K562 (cell line): Measurements from ENCODE around the gene KRT77. TPM values are rescaled to one million over a fixed set of nuclear protein-coding genes. Genes with fewer than 3 reads are reported as not detected.

Source experiments
- ATAC-seq: fragments of 200-7000 bp; cut with Tn5 transposase; 3 replicates; pipeline ENCODE4 v1.9.1; 2020; ENCODE audit warnings: moderate library complexity
- BruUV-seq: library from RNA; stranded (reverse); fragments of 400-500 nt; replicated peaks from 2 replicates; lab custom pipeline; 2021; lab: Mats Ljungman, UMichigan
- CTCF ChIA-PET: fragments of 300-600 bp; formaldehyde crosslinking; extraction: SDS; loops from one replicate; lab custom pipeline; 2021; ENCODE audit warnings: low intra/inter-chr PET ratio; lab: Yijun Ruan, JAX
- POLR2A ChIA-PET: fragments of 300-600, 350-650 bp; sonication (Branson Sonifier 250); formaldehyde crosslinking; extraction: SDS; loops from one replicate; lab custom pipeline; 2021; ENCODE audit warnings: antibody characterized with exemption, inconsistent platforms; lab: Yijun Ruan, JAX
- DNase-seq, 4 experiments: peaks; one replicate each; pipeline versions ENCODE4 v3.0.0 to v3.0.0-alpha.2; 2011 to 2018; ENCODE audit warnings: low spot score in 3 of 4, mixed read lengths in 3 of 4; ENCODE audit errors: extremely low read depth in 1 of 4
- FAIRE-seq: peaks from 2 replicates; lab custom pipeline; 2011; peaks lifted over from hg19 to GRCh38; lab: Jason Lieb, UNC
- H2AFZ ChIP-seq: 2 replicates; pipeline ENCODE4 v1.6.0; 2011; ENCODE audit warnings: low read depth, low read length, control low read depth, inconsistent platforms
- H3K27ac ChIP-seq: fragments of 200-600 bp; 3 replicates; pipeline ENCODE4 v1.8.0; 2011; ENCODE audit warnings: low read depth, mild to moderate bottlenecking, control low read depth, inconsistent platforms, low read length, moderate library complexity, mixed read lengths; ENCODE audit errors: extremely low read depth
- H3K27me3 ChIP-seq, 2 experiments: fragments of 300-600 bp in 1 of 2; 2 replicates in 1 of 2; 3 replicates in 1 of 2; pipeline versions ENCODE4 v1.6.0 to v1.8.0; 2011; ENCODE audit warnings: inconsistent platforms in 2 of 2, low read length in 2 of 2, mild to moderate bottlenecking in 1 of 2, mixed read lengths in 1 of 2, moderate library complexity in 1 of 2; ENCODE audit not compliant: control insufficient read depth in 2 of 2, insufficient read depth in 2 of 2
- H3K36me3 ChIP-seq: fragments of 300-600 bp; 3 replicates; pipeline ENCODE4 v1.8.0; 2011; ENCODE audit warnings: mild to moderate bottlenecking, low read length, inconsistent platforms; ENCODE audit not compliant: control insufficient read depth, insufficient read depth
- H3K4me1 ChIP-seq, 2 experiments: fragments of 200-600 bp in 1 of 2; replicated peaks in 1 of 2; 2 replicates in 1 of 2; 3 replicates in 1 of 2; pipeline versions ENCODE4 v1.5.1 to v1.8.0; 2011; ENCODE audit warnings: inconsistent platforms in 2 of 2, low read length in 2 of 2, mild to moderate bottlenecking in 1 of 2, mixed read lengths in 1 of 2, moderate library complexity in 1 of 2; ENCODE audit not compliant: control insufficient read depth in 2 of 2, insufficient read depth in 2 of 2
- H3K4me2 ChIP-seq: 2 replicates; pipeline ENCODE4 v1.6.1; 2011; ENCODE audit warnings: low read length, control low read depth, inconsistent platforms, mixed read lengths; ENCODE audit not compliant: insufficient read depth
- H3K4me3 ChIP-seq: fragments of 200-600 bp; sonication (generic), shearing (Covaris generic); 2 replicates; pipeline ENCODE4 v1.5.1; 2016; ENCODE audit warnings: control low read depth, inconsistent platforms
- H3K79me2 ChIP-seq: fragments of 200-600 bp; 3 replicates; pipeline ENCODE4 v1.8.0; 2011; ENCODE audit warnings: low read length, inconsistent platforms; ENCODE audit not compliant: control insufficient read depth, insufficient read depth
- H3K9ac ChIP-seq, 2 experiments: 2 replicates each; pipeline versions ENCODE4 v1.6.0 to v1.6.1; 2011; ENCODE audit warnings: low read depth in 2 of 2, low read length in 2 of 2, control low read depth in 1 of 2, inconsistent platforms in 1 of 2, mild to moderate bottlenecking in 1 of 2, mixed read lengths in 1 of 2; ENCODE audit not compliant: insufficient read depth in 1 of 2
- H3K9me1 ChIP-seq: one replicate; pipeline ENCODE4 v1.6.0; 2011; ENCODE audit warnings: inconsistent platforms, mild to moderate bottlenecking, low read length, moderate library complexity; ENCODE audit not compliant: control insufficient read depth, insufficient read depth
- H3K9me3 ChIP-seq: replicated peaks from 2 replicates; pipeline ENCODE4 v1.5.1; 2011; ENCODE audit warnings: low read depth, low read length, inconsistent platforms; ENCODE audit not compliant: control insufficient read depth, insufficient read depth
- H4K20me1 ChIP-seq: replicated peaks from 2 replicates; pipeline ENCODE4 v1.6.1; 2011; ENCODE audit warnings: low read length, inconsistent platforms, mixed read lengths; ENCODE audit not compliant: control insufficient read depth, insufficient read depth
- ASH1L ChIP-seq: fragments of 450-650 bp; IDR thresholded peaks from 2 replicates; pipeline ENCODE4 v1.6.1; 2018; ENCODE audit warnings: borderline replicate concordance, mild to moderate bottlenecking, low read depth; ENCODE audit not compliant: partially characterized antibody
- CBX8 ChIP-seq: fragments of 200-600 bp; sonication (generic); IDR thresholded peaks from 2 replicates; pipeline ENCODE4 v1.6.1; 2012; ENCODE audit warnings: borderline replicate concordance, mixed run types, low read depth, mild to moderate bottlenecking, moderate library complexity, mixed read lengths, low read length, control low read depth, inconsistent platforms; ENCODE audit not compliant: poor library complexity, severe bottlenecking; ENCODE audit errors: extremely low read depth
- CGGBP1 ChIP-seq: fragments of 250-450 bp; sonication (Bioruptor Pico); IDR thresholded peaks from 2 replicates; pipeline ENCODE4 v1.9.0; 2021; ENCODE audit warnings: mild to moderate bottlenecking
- CTBP1 ChIP-seq: fragments of 450-650 bp; IDR thresholded peaks from 2 replicates; pipeline ENCODE4 v1.6.1; 2016; ENCODE audit warnings: borderline replicate concordance
- ELF4 ChIP-seq: fragments of 450-650 bp; formaldehyde crosslinking; IDR thresholded peaks from 2 replicates; pipeline ENCODE4 v1.4.0; 2022; ENCODE audit warnings: missing genetic modification characterization
- ERF ChIP-seq: fragments of 450-650 bp; formaldehyde crosslinking; IDR thresholded peaks from 2 replicates; pipeline ENCODE4 v1.4.0; 2020; ENCODE audit warnings: mild to moderate bottlenecking, mixed read lengths
- FOXJ2 ChIP-seq: fragments of 200-800 bp; sonication (Bioruptor generic); IDR thresholded peaks from 2 replicates; pipeline ENCODE4 v1.6.1; 2016; ENCODE audit warnings: missing genetic modification characterization, missing compliant biosample characterization
- GABPB1 ChIP-seq: sonication (generic); formaldehyde crosslinking; IDR thresholded peaks from 2 replicates; pipeline ENCODE4 v1.8.0; 2022; ENCODE audit warnings: mild to moderate bottlenecking, missing genetic modification reagents
- HLTF ChIP-seq: fragments of 450-650 bp; IDR thresholded peaks from 2 replicates; pipeline ENCODE4 v1.6.1; 2016
- RBM14 ChIP-seq: fragments of 200-400 bp; formaldehyde crosslinking; IDR thresholded peaks from 2 replicates; pipeline ENCODE4 v1.6.1; 2018; ENCODE audit warnings: low read depth, mild to moderate bottlenecking, low read length, moderate library complexity, borderline replicate concordance; ENCODE audit not compliant: insufficient read depth
- RBM22 ChIP-seq: fragments of 200-400 bp; formaldehyde crosslinking; IDR thresholded peaks from 2 replicates; pipeline ENCODE4 v1.6.1; 2018; ENCODE audit warnings: low read length, low read depth; ENCODE audit not compliant: poor library complexity, severe bottlenecking
- SETDB1 ChIP-seq: IDR thresholded peaks from one replicate; pipeline ENCODE4 v1.6.1; 2012; ENCODE audit warnings: low read length, control low read depth, inconsistent platforms
- SP2 ChIP-seq: IDR thresholded peaks from 2 replicates; pipeline ENCODE4 v1.6.1; 2011; ENCODE audit warnings: mild to moderate bottlenecking, low read depth, low read length, moderate library complexity; ENCODE audit not compliant: poor library complexity, severe bottlenecking; ENCODE audit errors: extremely low read depth
- SUPT5H ChIP-seq: fragments of 450-650 bp; IDR thresholded peaks from 2 replicates; pipeline ENCODE4 v1.6.1; 2016
- ZBTB8A ChIP-seq: fragments of 450-650 bp; IDR thresholded peaks from 2 replicates; pipeline ENCODE4 v1.6.1; 2018; ENCODE audit warnings: mild to moderate bottlenecking, moderate library complexity; ENCODE audit not compliant: partially characterized antibody
- ZNF124 ChIP-seq: sonication (generic); formaldehyde crosslinking; IDR thresholded peaks from 2 replicates; pipeline ENCODE4 v1.8.1; 2022; ENCODE audit warnings: missing genetic modification reagents
- ZNF324 ChIP-seq: fragments of 250-450 bp; sonication (Bioruptor Pico); IDR thresholded peaks from 2 replicates; pipeline ENCODE4 v1.4.0; 2020; ENCODE audit warnings: mild to moderate bottlenecking
- ZNF384 ChIP-seq: IDR thresholded peaks from 2 replicates; pipeline ENCODE4 v1.6.1; 2012; ENCODE audit warnings: low read depth, low read length, improper control_type of control experiment
- ZNF436 ChIP-seq: fragments of 250-450, 450-650 bp; sonication (Bioruptor Pico); formaldehyde crosslinking; IDR thresholded peaks from 2 replicates; pipeline ENCODE4 v1.7.0; 2020; ENCODE audit warnings: mild to moderate bottlenecking
- WGBS: fragments of 100-300 bp; shearing (Covaris generic); methylation state at CpG from one replicate; pipeline ENCODE4 v1.1.6; 2016; ENCODE audit warnings: low coverage, mixed read lengths; ENCODE audit not compliant: insufficient coverage; ENCODE audit errors: missing lambda C conversion rate; 5-methylcytosine and 5-hydroxymethylcytosine counted together
- in situ Hi-C: fragments of 300-500 bp; cut with MboI; formaldehyde crosslinking; loops from 4 replicates; pipeline ENCODE4 v1.15.0; 2018; ENCODE audit warnings: inconsistent platforms, mixed read lengths
- intact Hi-C: fragments of 100-400 bp; cut with micrococcal nuclease; formaldehyde crosslinking; loops from 2 replicates; pipeline ENCODE4 v1.14.2; 2022
- polyA plus RNA-seq, 8 experiments: library from polyadenylated mRNA; depleted of rRNA in 4 of 8; stranded (reverse) in 5 of 8; unstranded in 3 of 8; fragments of >200 nt; fragmentation: Nextera tagmentation in 2 of 8; fragmentation: Illumina TruSeq in 1 of 8; extraction: Ambion mirVana in 2 of 8; extraction: Trizol in 1 of 8; gene quantifications; 2 replicates each; pipeline versions ENCODE4 v1.2.1 to v1.2.3, GENCODE V29; 2011 to 2014; ENCODE audit warnings: inconsistent platforms in 1 of 8, missing spikeins in 1 of 8
- total RNA-seq, 7 experiments: library from RNA; depleted of rRNA in 6 of 7; stranded (reverse); fragments of >200 nt in 6 of 7; fragmentation: Illumina TruSeq in 2 of 7; extraction: Trizol in 2 of 7; gene quantifications; 2 replicates each; pipeline versions ENCODE4 v1.2.1 to v1.2.3, GENCODE V29; 2011 to 2021; ENCODE audit warnings: low replicate concordance in 1 of 7

KRT77 gene
- total and polyA plus RNA-seq, 9 of the 15 experiments (the other 6 are each of a cell fraction or from before 2014, with no cell fraction given) = not detected

GRCh38 chr12:52646613-52647012 is 56.7 kb downstream of the KRT77 start:
- Histone ChIP-seq H3K4me1 (peaks cover 23 to 33% of the 10 kb centered on the region in 2 experiments), H3K27ac (no peak overlapping the region), H3K4me2 (no peak overlapping the region), H2AFZ (no peak overlapping the region), H3K36me3 (no peaks in the 10 kb centered on the region), H3K4me3 (no peak overlapping the region), H3K9ac (no peak overlapping the region), H3K27me3 (no peaks in the 10 kb centered on the region)
- in situ Hi-C loops = no loop called here
- no peak for DNase-seq
- intact Hi-C loops = no loop called here
- CTCF ChIA-PET = no interaction called here
- TF ChIP-seq CGGBP1 (CRISPR knock-in tag) = no peak
- TF ChIP-seq SP2 = no peak
- TF ChIP-seq CTBP1 = no peak
- TF ChIP-seq ZNF324 = no peak
- TF ChIP-seq FOXJ2 (tag) = no peak
- TF ChIP-seq ZNF124 (CRISPR knock-in tag) = no peak
- TF ChIP-seq ZNF384 = no peak
- no peak for TF ChIP-seq ELF4 (CRISPR knock-in tag)
- no peak for TF ChIP-seq RBM14
- no peak for TF ChIP-seq SETDB1
- no peak for TF ChIP-seq ASH1L
- TF ChIP-seq ZBTB8A = no peak
- TF ChIP-seq SUPT5H = no peak
- no peak for TF ChIP-seq GABPB1 (CRISPR knock-in tag)
- no peak for TF ChIP-seq RBM22
- no peak for TF ChIP-seq ERF
- no peak for TF ChIP-seq CBX8
- TF ChIP-seq HLTF = no peak
- TF ChIP-seq ZNF436 (CRISPR knock-in tag) = no peak
- TF ChIP-seq, all 486 proteins: peak for 0
- BruUV-seq = no TSS peak
- Histone ChIP-seq H4K20me1 (no peaks in the 10 kb centered on the region), H3K9me3 (no peaks in the 10 kb centered on the region), H3K9me1 (no peaks in the 10 kb centered on the region), H3K79me2 (no peaks in the 10 kb centered on the region)
- POLR2A ChIA-PET = interaction anchor here (0.8 kb wide), 1 partner anchor 40 kb away, joined by 3 read pairs; no protein-coding TSS in a partner anchor
- ATAC-seq (no peak), FAIRE-seq (no peak)
- 85% methylated on average over 12 of the region's 12 CpGs for WGBS
